Kidney epithelial cell (primary cell): ENCODE measurements around the gene NFE2L3. TPM values are rescaled to one million over a fixed set of nuclear protein-coding genes. Genes with fewer than 3 reads are reported as not detected.

ENCODE experiments used
- DNase-seq: peaks from one replicate; pipeline ENCODE4 v3.0.0-alpha.2; 2010; ENCODE audit warnings: low read depth
- H3K27me3 ChIP-seq: 2 replicates; pipeline ENCODE4 v1.6.0; 2011; ENCODE audit warnings: low read length; ENCODE audit not compliant: control insufficient read depth, insufficient read depth
- H3K36me3 ChIP-seq: 2 replicates; pipeline ENCODE4 v1.5.1; 2011; ENCODE audit warnings: low read length; ENCODE audit not compliant: control insufficient read depth, insufficient read depth
- H3K4me3 ChIP-seq: 2 replicates; pipeline ENCODE4 v1.5.1; 2011; ENCODE audit warnings: low read depth, mild to moderate bottlenecking, control low read depth, low read length
- total RNA-seq: library from RNA; depleted of rRNA; stranded (reverse); fragments of >200 nt; gene quantifications from 2 replicates; pipeline ENCODE4 v1.2.3, GENCODE V29; 2015
- TF ChIP-seq, protein P1 (sequence below): IDR thresholded peaks from 2 replicates; pipeline ENCODE4 v1.5.1; 2011; ENCODE audit warnings: mild to moderate bottlenecking, moderate library complexity, low read length, control low read depth, inconsistent platforms; ENCODE audit not compliant: insufficient read depth, poor library complexity, severe bottlenecking

Gene NFE2L3
- total RNA-seq, 1 donor from 2014 or later = 53.8 TPM

DNA sequence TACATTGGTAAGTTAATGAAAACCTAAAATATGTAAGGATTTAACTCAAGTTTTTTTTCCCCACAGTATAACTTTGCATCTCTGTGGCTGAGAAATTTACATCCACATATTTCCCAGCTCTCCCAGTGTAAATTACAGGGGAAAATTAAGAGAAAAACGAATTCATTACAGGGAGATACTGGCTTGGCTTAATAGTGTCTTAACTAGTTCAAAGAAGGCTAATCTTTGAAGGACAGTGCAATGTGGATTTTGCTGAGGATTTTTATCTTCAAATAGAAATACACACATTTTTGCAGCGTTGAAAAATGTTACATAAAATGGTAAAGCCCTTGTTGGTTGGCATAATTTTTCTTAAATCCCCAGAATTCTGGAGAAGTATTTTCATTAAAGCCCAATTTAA is 51.0 kb downstream of the NFE2L3 start:
- DNase-seq = no peak
- no peaks in the 10 kb centered on the region for H3K36me3 ChIP-seq
- TF ChIP-seq, protein P1, sequence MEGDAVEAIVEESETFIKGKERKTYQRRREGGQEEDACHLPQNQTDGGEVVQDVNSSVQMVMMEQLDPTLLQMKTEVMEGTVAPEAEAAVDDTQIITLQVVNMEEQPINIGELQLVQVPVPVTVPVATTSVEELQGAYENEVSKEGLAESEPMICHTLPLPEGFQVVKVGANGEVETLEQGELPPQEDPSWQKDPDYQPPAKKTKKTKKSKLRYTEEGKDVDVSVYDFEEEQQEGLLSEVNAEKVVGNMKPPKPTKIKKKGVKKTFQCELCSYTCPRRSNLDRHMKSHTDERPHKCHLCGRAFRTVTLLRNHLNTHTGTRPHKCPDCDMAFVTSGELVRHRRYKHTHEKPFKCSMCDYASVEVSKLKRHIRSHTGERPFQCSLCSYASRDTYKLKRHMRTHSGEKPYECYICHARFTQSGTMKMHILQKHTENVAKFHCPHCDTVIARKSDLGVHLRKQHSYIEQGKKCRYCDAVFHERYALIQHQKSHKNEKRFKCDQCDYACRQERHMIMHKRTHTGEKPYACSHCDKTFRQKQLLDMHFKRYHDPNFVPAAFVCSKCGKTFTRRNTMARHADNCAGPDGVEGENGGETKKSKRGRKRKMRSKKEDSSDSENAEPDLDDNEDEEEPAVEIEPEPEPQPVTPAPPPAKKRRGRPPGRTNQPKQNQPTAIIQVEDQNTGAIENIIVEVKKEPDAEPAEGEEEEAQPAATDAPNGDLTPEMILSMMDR = no peak
- H3K4me3 ChIP-seq = peak overlapping the region; percentile 99
- H3K27me3 ChIP-seq = no peaks in the 10 kb centered on the region

DNA sequence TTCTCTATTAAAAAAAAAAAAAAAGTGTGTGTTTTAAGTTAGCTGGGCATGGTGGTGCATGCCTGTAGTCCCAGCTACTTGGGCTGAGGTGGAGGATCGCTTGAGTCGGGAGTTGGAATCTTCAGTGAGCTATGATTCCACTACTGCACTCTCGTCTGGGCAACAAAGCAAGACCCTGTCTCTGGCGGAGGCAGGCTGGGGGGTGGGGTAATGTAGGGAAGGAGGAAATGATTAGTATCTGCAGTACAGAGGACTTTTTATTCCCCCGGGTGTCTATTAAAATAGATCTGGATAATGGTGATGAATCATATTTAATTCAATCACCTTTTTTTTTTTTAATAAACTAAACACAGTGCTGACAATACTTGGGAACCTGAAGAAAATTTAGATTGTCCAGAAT is 56.0 kb downstream of the NFE2L3 start:
- TF ChIP-seq, protein P1 = no peak
- no peaks in the 10 kb centered on the region for H3K27me3 ChIP-seq
- no peak for DNase-seq
- H3K4me3 ChIP-seq = no peak overlapping the region
- H3K36me3 ChIP-seq = no peaks in the 10 kb centered on the region

DNA sequence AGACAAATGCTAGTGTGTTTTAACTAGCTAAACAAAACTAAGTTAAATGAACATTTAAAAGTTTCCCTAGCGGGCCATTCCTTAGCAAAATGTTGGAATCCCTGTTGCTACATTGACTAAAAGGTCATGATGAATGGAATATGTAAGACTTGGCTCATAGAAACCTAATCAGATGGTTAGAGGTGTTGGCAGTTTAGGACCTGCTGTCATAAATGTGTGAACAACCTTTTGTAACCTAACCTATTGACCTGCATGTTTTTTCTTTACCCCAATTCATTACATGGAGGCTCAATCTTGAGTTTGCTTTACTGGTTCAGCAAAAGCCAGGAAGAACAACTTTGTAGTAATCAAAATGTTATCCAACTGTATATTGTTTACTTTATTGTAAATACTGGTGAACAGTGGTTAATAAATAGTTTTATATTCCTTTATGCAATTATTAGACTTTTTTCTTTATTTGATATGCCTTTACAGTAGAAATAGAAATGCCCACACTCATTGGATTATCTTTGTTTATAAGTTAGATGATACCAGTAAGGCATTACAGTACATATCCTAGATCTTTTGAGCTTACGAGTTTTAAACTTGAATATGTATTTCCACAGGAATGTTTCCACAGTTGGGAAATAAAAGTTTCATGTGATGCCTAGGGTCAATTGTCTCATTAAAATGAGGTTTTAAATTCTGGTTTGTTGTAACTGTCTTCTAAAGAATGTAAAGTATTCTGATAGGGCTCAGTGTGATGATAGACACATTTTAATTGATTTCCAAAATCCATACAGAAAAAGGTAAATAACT is 61.1 kb downstream of the NFE2L3 start:
- Histone ChIP-seq H3K4me3 (no peak overlapping the region), H3K36me3 (no peaks in the 10 kb centered on the region), H3K27me3 (no peaks in the 10 kb centered on the region)
- TF ChIP-seq, protein P1 = no peak
- no peak for DNase-seq

DNA sequence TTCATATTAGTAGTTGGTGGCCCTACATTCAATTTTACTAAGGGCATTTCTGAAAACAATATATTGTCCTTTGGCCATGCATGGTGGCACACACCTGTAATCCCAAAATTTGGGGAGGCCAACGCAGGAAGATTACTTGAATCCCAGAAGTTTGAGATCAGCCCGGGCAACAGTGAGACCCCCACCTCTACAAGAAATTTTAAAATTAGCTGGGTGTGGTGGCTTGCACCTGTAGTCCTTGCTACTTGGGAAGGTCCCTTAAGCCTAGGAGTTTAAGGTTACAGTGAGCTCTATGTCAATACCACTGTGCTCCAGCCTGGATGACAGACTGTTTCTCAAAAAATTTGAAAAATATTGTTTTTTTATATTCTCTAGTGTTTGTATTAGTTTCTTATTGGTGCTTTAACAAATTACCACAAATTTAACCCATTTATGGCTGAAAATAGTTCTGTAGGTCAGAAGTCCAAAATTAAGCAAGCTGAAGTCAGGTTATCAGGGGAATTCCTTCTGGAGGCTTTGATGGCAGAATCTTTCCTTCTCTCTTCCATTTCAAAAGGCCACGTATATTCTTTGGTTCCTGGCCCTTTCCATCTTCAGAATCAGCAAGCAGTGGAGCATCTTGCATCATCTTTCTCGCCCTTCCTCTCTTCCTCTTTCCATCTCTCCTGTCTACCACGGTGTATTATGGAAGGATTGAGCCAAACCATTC is 62.0 kb downstream of the NFE2L3 start:
- TF ChIP-seq, protein P1 = no peak
- H3K36me3 ChIP-seq = no peaks in the 10 kb centered on the region
- no peak for DNase-seq
- H3K27me3 ChIP-seq = no peaks in the 10 kb centered on the region
- no peak overlapping the region for H3K4me3 ChIP-seq

- TF ChIP-seq, protein P1 = no peak
- no peak for DNase-seq
Measured at GRCh38 chr7:26216049-26216448, 64.1 kb downstream of the NFE2L3 start.

More at GRCh38 chr7:26216049-26216448, 64.1 kb downstream of the NFE2L3 start:
- H3K36me3 ChIP-seq = no peaks in the 10 kb centered on the region
- H3K27me3 ChIP-seq = no peaks in the 10 kb centered on the region
- no peak overlapping the region for H3K4me3 ChIP-seq
